Endothelial cell of umbilical vein (primary cell): ENCODE measurements around the gene CLCN6. TPM values are rescaled to one million over a fixed set of nuclear protein-coding genes. Genes with fewer than 3 reads are reported as not detected.

Experiments
- BruUV-seq: library from RNA; stranded (reverse); fragments of 400-500 nt; replicated peaks from 2 replicates; lab custom pipeline; 2021; lab: Mats Ljungman, UMichigan
- CTCF ChIA-PET: fragments of 300-600, 350-600 bp; sonication (Branson Sonifier 250); formaldehyde crosslinking; loops from one replicate; lab custom pipeline; 2021; ENCODE audit warnings: antibody characterized with exemption, inconsistent platforms; lab: Charles Lee
- POLR2A ChIA-PET: fragments of 300-600, 350-600 bp; sonication (Branson Sonifier 250); formaldehyde crosslinking; loops from one replicate; lab custom pipeline; 2021; ENCODE audit warnings: antibody characterized with exemption, inconsistent platforms; lab: Charles Lee
- DNase-seq: peaks from one replicate; pipeline ENCODE4 v3.0.0-alpha.2; 2011; ENCODE audit warnings: low read depth, low spot score
- FAIRE-seq: peaks from 2 replicates; lab custom pipeline; 2011; peaks lifted over from hg19 to GRCh38; lab: Jason Lieb, UNC
- H2AFZ ChIP-seq: 2 replicates; pipeline ENCODE4 v1.6.0; 2012; ENCODE audit warnings: low read depth, low read length, control low read depth, inconsistent platforms
- H3K27ac ChIP-seq: 2 replicates; pipeline ENCODE4 v1.5.1; 2011; ENCODE audit warnings: low read depth, mild to moderate bottlenecking, control low read depth, low read length, moderate library complexity; ENCODE audit not compliant: insufficient read depth
- H3K27me3 ChIP-seq, 2 experiments: 2 replicates each; pipeline versions ENCODE4 v1.6.0 to v1.6.1; 2011; ENCODE audit warnings: low read length in 2 of 2, mixed read lengths in 1 of 2; ENCODE audit not compliant: control insufficient read depth in 2 of 2, insufficient read depth in 2 of 2
- H3K36me3 ChIP-seq, 2 experiments: 2 replicates in 1 of 2; 3 replicates in 1 of 2; pipeline ENCODE4 v1.5.1; 2011; ENCODE audit warnings: low read length in 2 of 2, mild to moderate bottlenecking in 1 of 2, moderate library complexity in 1 of 2; ENCODE audit not compliant: control insufficient read depth in 2 of 2, insufficient read depth in 2 of 2; ENCODE audit errors: extremely low read depth in 1 of 2
- H3K4me1 ChIP-seq: 3 replicates; pipeline ENCODE4 v1.5.1; 2011; ENCODE audit warnings: mild to moderate bottlenecking, low read length; ENCODE audit not compliant: control insufficient read depth, insufficient read depth; ENCODE audit errors: extremely low read depth
- H3K4me2 ChIP-seq: 2 replicates; pipeline ENCODE4 v1.6.1; 2011; ENCODE audit warnings: low read length, control low read depth, mixed read lengths; ENCODE audit not compliant: insufficient read depth
- H3K4me3 ChIP-seq, 3 experiments: fragments of 200-600 bp in 1 of 3; sonication (generic), shearing (Covaris generic) in 1 of 3; replicated peaks in 1 of 3; 2 replicates each; pipeline ENCODE4 v1.5.1; 2011 to 2016; ENCODE audit warnings: control low read depth in 3 of 3, low read length in 3 of 3, mild to moderate bottlenecking in 2 of 3, inconsistent platforms in 1 of 3, low read depth in 1 of 3, moderate library complexity in 1 of 3; ENCODE audit not compliant: insufficient read depth in 1 of 3
- H3K79me2 ChIP-seq: 2 replicates; pipeline ENCODE4 v1.6.0; 2012; ENCODE audit warnings: low read length, inconsistent platforms; ENCODE audit not compliant: control insufficient read depth, insufficient read depth
- H3K9ac ChIP-seq: replicated peaks from 2 replicates; pipeline ENCODE3; 2011; ENCODE audit warnings: low read length, control low read depth; ENCODE audit not compliant: insufficient read depth; ENCODE audit errors: extremely low read depth
- H3K9me1 ChIP-seq: replicated peaks from 3 replicates; pipeline ENCODE4 v1.6.0; 2011; ENCODE audit warnings: mild to moderate bottlenecking, low read length; ENCODE audit not compliant: control insufficient read depth, insufficient read depth; ENCODE audit errors: extremely low read depth
- H3K9me3 ChIP-seq: replicated peaks from 2 replicates; pipeline ENCODE4 v1.5.1; 2012; ENCODE audit warnings: low read length, inconsistent platforms; ENCODE audit not compliant: control insufficient read depth, insufficient read depth
- H4K20me1 ChIP-seq: replicated peaks from 2 replicates; pipeline ENCODE3; 2011; ENCODE audit warnings: mild to moderate bottlenecking, low read length; ENCODE audit not compliant: control insufficient read depth, insufficient read depth; ENCODE audit errors: extremely low read depth
- CTCF ChIP-seq, 2 donors: IDR thresholded peaks; 1 replicate in 1 of 2; 2 replicates in 1 of 2; pipeline ENCODE4 v1.5.1; 2011; ENCODE audit warnings: low read length in 2 of 2, mild to moderate bottlenecking in 2 of 2, moderate library complexity in 2 of 2, control low read depth in 1 of 2, inconsistent platforms in 1 of 2, low read depth in 1 of 2; ENCODE audit not compliant: insufficient read depth in 1 of 2; ENCODE audit errors: extremely low read depth in 1 of 2
- EZH2 ChIP-seq: IDR thresholded peaks from 2 replicates; pipeline ENCODE4 v1.6.1; 2012; ENCODE audit warnings: borderline replicate concordance, low read depth, mild to moderate bottlenecking, moderate library complexity, low read length, inconsistent platforms; ENCODE audit not compliant: severe bottlenecking
- JUN ChIP-seq: IDR thresholded peaks from 2 replicates; pipeline ENCODE4 v1.6.1; 2011; ENCODE audit warnings: borderline replicate concordance, low read depth; ENCODE audit not compliant: insufficient read length, insufficient read depth
- MAX ChIP-seq: IDR thresholded peaks from 2 replicates; pipeline ENCODE4 v1.6.1; 2011; ENCODE audit not compliant: insufficient read depth, insufficient read length
- MYC ChIP-seq: IDR thresholded peaks from one replicate; pipeline ENCODE4 v1.6.1; 2011; ENCODE audit warnings: mild to moderate bottlenecking, low read depth, low read length
- POLR2A ChIP-seq: IDR thresholded peaks from 2 replicates; pipeline ENCODE4 v1.6.1; 2012; ENCODE audit warnings: low read depth, mild to moderate bottlenecking, control low read depth, low read length
- POLR2AphosphoS5 ChIP-seq: IDR thresholded peaks from 2 replicates; pipeline ENCODE4 v1.6.1; 2012; ENCODE audit warnings: low read depth, mild to moderate bottlenecking, control low read depth, low read length, moderate library complexity; ENCODE audit not compliant: insufficient read depth
- dilution Hi-C: fragments of 300-500 bp; cut with MboI; formaldehyde crosslinking; loops from one replicate; pipeline ENCODE4 v1.15.0; 2019; ENCODE audit warnings: low sequenced_read_pairs; ENCODE audit not compliant: extremely low pct_ligation_motif_present
- intact Hi-C: fragments of 100-400 bp; cut with micrococcal nuclease; formaldehyde crosslinking; loops from one replicate; pipeline ENCODE4 v1.10.0; 2022
- polyA plus RNA-seq, 4 experiments: library from polyadenylated mRNA; depleted of rRNA in 3 of 4; stranded (reverse) in 3 of 4; unstranded in 1 of 4; fragments of >200 nt; gene quantifications; 2 replicates each; pipeline versions ENCODE4 v1.2.1 to v1.2.3, GENCODE V29; 2011 to 2012; ENCODE audit warnings: missing spikeins in 1 of 4
- total RNA-seq: library from RNA; stranded (reverse); gene quantifications from 2 replicates; pipeline ENCODE4 v1.2.3, GENCODE V29; 2021

CLCN6 gene
- total and polyA plus RNA-seq, 2 donors (not counting 3 experiments of a cell fraction or from before 2014, with no cell fraction given) = 20.4 to 41.2 TPM

- no peak for DNase-seq
- CTCF ChIA-PET = no interaction called here
- intact Hi-C loops = no loop called here
- POLR2A ChIA-PET = no interaction called here
- Histone ChIP-seq H3K9me3 (no peaks in the 10 kb centered on the region), H3K36me3 (no peaks in the 10 kb centered on the region), H3K27me3 (no peaks in the 10 kb centered on the region), H2AFZ (no peak overlapping the region), H4K20me1 (no peaks in the 10 kb centered on the region), H3K79me2 (no peaks in the 10 kb centered on the region), H3K9me1 (no peaks in the 10 kb centered on the region), H3K4me1 (no peaks in the 10 kb centered on the region), H3K4me2 (no peak overlapping the region), H3K9ac (no peak overlapping the region), H3K27ac (no peak overlapping the region), H3K4me3 (no peak overlapping the region)
- TF ChIP-seq CTCF (IDR thresholded peaks at IDR 0.05; ENCODE audit: extremely low read depth in 1 of 2, insufficient read depth in 1 of 2, low read depth in 1 of 2, low read length in 2 of 2) = no peak
- no peak for TF ChIP-seq MYC
- TF ChIP-seq POLR2A = no peak
- no peak for TF ChIP-seq MAX
- no peak for TF ChIP-seq POLR2AphosphoS5
- no peak for TF ChIP-seq EZH2
- TF ChIP-seq JUN = no peak
- no peak for FAIRE-seq
- dilution Hi-C loops = no loop called here
- BruUV-seq = no TSS peak
Observed at GRCh38 chr1:11778844-11779623, 27.0 kb upstream of the CLCN6 start.
